K562 (cell line): ENCODE measurements around the gene RNF11. TPM values are rescaled to one million over a fixed set of nuclear protein-coding genes. Genes with fewer than 3 reads are reported as not detected.

Experiments used
- BMI1 ChIP-seq: fragments of 150-350 bp; IDR thresholded peaks from 2 replicates; pipeline ENCODE4 v1.6.1; 2014; ENCODE audit warnings: low read length
- CREBBP ChIP-seq: IDR thresholded peaks from one replicate; pipeline ENCODE4 v1.6.1; 2012; ENCODE audit warnings: low read depth, mild to moderate bottlenecking, control low read depth, inconsistent platforms, low read length
- EWSR1 ChIP-seq: fragments of 450-650 bp; IDR thresholded peaks from 2 replicates; pipeline ENCODE4 v1.6.1; 2018; ENCODE audit warnings: borderline replicate concordance, mild to moderate bottlenecking, low read depth, moderate library complexity; ENCODE audit not compliant: partially characterized antibody
- HES1 ChIP-seq: fragments of 450-650 bp; IDR thresholded peaks from 2 replicates; pipeline ENCODE4 v1.6.1; 2016; ENCODE audit warnings: low read depth, mild to moderate bottlenecking, moderate library complexity
- MXD1 ChIP-seq: fragments of 250-450 bp; sonication (Bioruptor Pico); IDR thresholded peaks from 2 replicates; pipeline ENCODE4 v1.8.0; 2021; ENCODE audit warnings: borderline replicate concordance, mild to moderate bottlenecking, moderate library complexity; ENCODE audit not compliant: poor library complexity, severe bottlenecking
- MYNN ChIP-seq, 2 experiments: sonication (generic); formaldehyde crosslinking in 1 of 2; IDR thresholded peaks; 2 replicates each; pipeline versions ENCODE4 v1.5.0 to v1.6.1; 2016 to 2020; ENCODE audit warnings: antibody characterized with exemption in 1 of 2, missing genetic modification reagents in 1 of 2
- NCOR1 ChIP-seq: fragments of 450-650 bp; IDR thresholded peaks from 2 replicates; pipeline ENCODE4 v1.6.1; 2016; ENCODE audit warnings: mild to moderate bottlenecking, moderate library complexity
- PBX2 ChIP-seq, 2 experiments: IDR thresholded peaks in 1 of 2; conservative IDR thresholded peaks in 1 of 2; 2 replicates each; pipeline ENCODE4 v1.6.1; 2016; ENCODE audit warnings: low read depth in 2 of 2, mild to moderate bottlenecking in 1 of 2, missing compliant biosample characterization in 1 of 2, missing genetic modification characterization in 1 of 2, moderate library complexity in 1 of 2
- POLR2G ChIP-seq: fragments of 200-400 bp; formaldehyde crosslinking; IDR thresholded peaks from 2 replicates; pipeline ENCODE4 v1.6.1; 2017; ENCODE audit warnings: low read depth, mild to moderate bottlenecking, antibody characterized with exemption, low read length, moderate library complexity
- PREB ChIP-seq: sonication (generic); formaldehyde crosslinking; IDR thresholded peaks from 2 replicates; pipeline ENCODE4 v1.8.1; 2023; ENCODE audit warnings: mild to moderate bottlenecking, missing genetic modification reagents
- SRSF1 ChIP-seq: fragments of 200-400 bp; formaldehyde crosslinking; IDR thresholded peaks from 2 replicates; pipeline ENCODE4 v1.6.1; 2017; ENCODE audit warnings: mild to moderate bottlenecking, low read depth, low read length, moderate library complexity
- TEAD1 ChIP-seq, 2 experiments: fragments of 450-650 bp in 1 of 2; sonication (generic) in 1 of 2; formaldehyde crosslinking; IDR thresholded peaks; 2 replicates each; pipeline versions ENCODE4 v1.4.0 to v1.8.0; 2020 to 2022; ENCODE audit warnings: mild to moderate bottlenecking in 2 of 2, missing genetic modification reagents in 1 of 2
- TRIM25 ChIP-seq: fragments of 450-650 bp; IDR thresholded peaks from 2 replicates; pipeline ENCODE4 v1.7.0; 2016; ENCODE audit warnings: borderline replicate concordance
- XRCC3 ChIP-seq: fragments of 450-650 bp; IDR thresholded peaks from 2 replicates; pipeline ENCODE4 v1.6.1; 2017; ENCODE audit warnings: mild to moderate bottlenecking, moderate library complexity
- ZNF41 ChIP-seq: fragments of 250-450 bp; sonication (Bioruptor Pico); conservative IDR thresholded peaks from 2 replicates; pipeline ENCODE4 v1.4.0; 2020; ENCODE audit warnings: mild to moderate bottlenecking
- ZNF707 ChIP-seq: fragments of 250-450 bp; sonication (Bioruptor Pico); conservative IDR thresholded peaks from 2 replicates; pipeline ENCODE4 v1.8.0; 2022; ENCODE audit warnings: inconsistent platforms, mild to moderate bottlenecking, moderate library complexity
- ZNF740 ChIP-seq, 3 experiments: fragments of 200-800 bp in 1 of 3; sonication (Bioruptor generic) in 1 of 3; sonication (generic) in 1 of 3; formaldehyde crosslinking in 1 of 3; IDR thresholded peaks; 2 replicates each; pipeline versions ENCODE4 v1.6.1 to v1.8.0; 2016 to 2022; ENCODE audit warnings: mild to moderate bottlenecking in 2 of 3, missing compliant biosample characterization in 2 of 3, missing genetic modification characterization in 2 of 3, missing genetic modification reagents in 1 of 3
- polyA plus RNA-seq, 8 experiments: library from polyadenylated mRNA; depleted of rRNA in 4 of 8; stranded (reverse) in 5 of 8; unstranded in 3 of 8; fragments of >200 nt; fragmentation: Nextera tagmentation in 2 of 8; fragmentation: Illumina TruSeq in 1 of 8; extraction: Ambion mirVana in 2 of 8; extraction: Trizol in 1 of 8; gene quantifications; 2 replicates each; pipeline versions ENCODE4 v1.2.1 to v1.2.3, GENCODE V29; 2011 to 2014; ENCODE audit warnings: inconsistent platforms in 1 of 8, missing spikeins in 1 of 8
- total RNA-seq, 7 experiments: library from RNA; depleted of rRNA in 6 of 7; stranded (reverse); fragments of >200 nt in 6 of 7; fragmentation: Illumina TruSeq in 2 of 7; extraction: Trizol in 2 of 7; gene quantifications; 2 replicates each; pipeline versions ENCODE4 v1.2.1 to v1.2.3, GENCODE V29; 2011 to 2021; ENCODE audit warnings: low replicate concordance in 1 of 7

RNF11 gene
- total and polyA plus RNA-seq, 9 of the 15 experiments (the other 6 are each of a cell fraction or from before 2014, with no cell fraction given): 5.7 to 34.3 (median 23.1) TPM

GRCh38 chr1:51236531-51237350 lies 668 bp downstream of the RNF11 start (continued):
- no peak for TF ChIP-seq MYNN (IDR thresholded peaks at IDR 0.05)
- no peak for TF ChIP-seq MYNN (CRISPR knock-in tag; IDR thresholded peaks at IDR 0.05)
- no peak for TF ChIP-seq HES1
- no peak for TF ChIP-seq PBX2 (CRISPR knock-in tag; IDR thresholded peaks at IDR 0.05; ENCODE audit: low read depth)
- no peak for TF ChIP-seq PBX2 (tag; conservative IDR thresholded peaks at IDR 0.05; ENCODE audit: low read depth)
- peak; percentile 95 for TF ChIP-seq ZNF740 (CRISPR knock-in tag; IDR thresholded peaks at IDR 0.05)
- peak in 1 of 2 experiments; percentile 88; a peak in 1 of 4 replicates for TF ChIP-seq ZNF740 (tag; IDR thresholded peaks at IDR 0.05)
- TF ChIP-seq ZNF41: no peak
- no peak for TF ChIP-seq PREB (CRISPR knock-in tag)
- no peak for TF ChIP-seq BMI1
- peak; percentile 80 for TF ChIP-seq POLR2G
- no peak for TF ChIP-seq MXD1 (CRISPR knock-in tag)
- TF ChIP-seq CREBBP: no peak
- peak; percentile 22; the same call in 1 of the 2 replicates for TF ChIP-seq TRIM25
- no peak for TF ChIP-seq NCOR1
- TF ChIP-seq EWSR1: no peak
- no peak for TF ChIP-seq TEAD1 (CRISPR knock-in tag; IDR thresholded peaks at IDR 0.05)
- no peak for TF ChIP-seq ZNF707
- TF ChIP-seq XRCC3: no peak
- TF ChIP-seq SRSF1: no peak
